Cardiac septum (tissue), 1 donor: ENCODE data around the gene ING4. TPM values are rescaled to one million over a fixed set of nuclear protein-coding genes. Genes with fewer than 3 reads are reported as not detected.

ENCODE experiments used
- DNase-seq: peaks from one replicate; pipeline ENCODE4 v3.0.0-alpha.2; 2020; ENCODE audit warnings: low spot score
- intact Hi-C: fragments of 100-400 bp; cut with DNase I; formaldehyde crosslinking; loops from one replicate; pipeline ENCODE4 v1.14.0; 2022
- total RNA-seq: library from RNA; stranded (reverse); fragmentation: NEBNext Ultra II Directional; extraction: Animal tissue kit (Norgen Biotek cat#: 25700); gene quantifications from one replicate; pipeline ENCODE4 v1.2.1, GENCODE V29; 2021
- donor health status: DM: no; HTN: no; CAD: no.

The ING4 gene
- total RNA-seq, 1 donor from 2014 or later: 20.6 TPM

GRCh38 chr12:6613015-6613775 is 49.7 kb downstream of the ING4 start:
- intact Hi-C loops: loop anchor here (5.0 kb wide), 1 partner anchor 214 kb away; the partner anchor contains the start of gene P3H3
- DNase-seq: no peak

- intact Hi-C loops: loop anchor here (5.0 kb wide), 1 partner anchor 215 kb away; the partner anchor contains the start of gene P3H3
- DNase-seq: no peak
Observed at GRCh38 chr12:6612652-6613014, 50.3 kb downstream of the ING4 start.

GRCh38 chr12:6612247-6612646 is 50.7 kb downstream of the ING4 start:
- no peak for DNase-seq
- intact Hi-C loops: loop anchor here (5.0 kb wide), 1 partner anchor 215 kb away; the partner anchor contains the start of gene P3H3

DNA sequence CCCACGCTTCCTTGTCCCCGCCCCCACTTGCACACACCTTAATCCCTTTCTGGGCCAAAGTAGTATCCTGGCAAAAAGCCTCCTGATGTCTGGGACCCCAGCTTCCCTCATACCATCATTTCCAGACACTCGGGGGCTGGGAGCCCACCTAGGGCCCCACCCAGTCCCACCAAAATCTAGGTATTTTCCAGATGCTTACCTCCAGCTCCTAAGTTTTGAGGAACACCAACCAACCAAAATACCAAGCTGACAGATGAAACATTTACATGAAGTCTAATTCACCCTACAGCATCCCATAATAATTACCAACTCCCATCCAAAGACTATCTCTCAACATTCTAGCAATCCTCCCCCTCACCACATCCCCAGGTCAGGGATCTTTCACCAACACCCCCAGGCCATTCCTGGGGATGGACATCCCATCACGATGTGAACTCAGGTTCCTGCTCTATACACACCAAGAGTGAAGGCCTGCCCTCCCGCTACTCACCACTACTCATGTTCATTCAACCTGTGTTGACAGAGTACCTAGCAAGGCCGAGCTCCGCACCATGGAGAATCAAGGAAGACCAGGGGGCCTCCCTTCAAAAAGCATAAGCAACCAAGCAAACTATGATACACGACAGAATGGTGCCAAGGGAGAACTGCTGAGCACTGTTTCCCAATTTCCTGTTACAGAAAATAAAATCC is 54.2 kb downstream of the ING4 start:
- intact Hi-C loops: loop anchor here (5.0 kb wide), 1 partner anchor 36 kb away; no protein-coding TSS in a partner anchor

GRCh38 chr12:6607751-6608591 is 54.9 kb downstream of the ING4 start:
- no peak for DNase-seq
- intact Hi-C loops: loop anchor here (5.0 kb wide), 1 partner anchor 36 kb away; no protein-coding TSS in a partner anchor

More for the DNA sequence above, 54.2 kb downstream of the ING4 start:
- no peak for DNase-seq

GRCh38 chr12:6606331-6607131 is 56.4 kb downstream of the ING4 start:
- intact Hi-C loops: loop anchor here (5.0 kb wide), 1 partner anchor 34 kb away; no protein-coding TSS in a partner anchor

DNA sequence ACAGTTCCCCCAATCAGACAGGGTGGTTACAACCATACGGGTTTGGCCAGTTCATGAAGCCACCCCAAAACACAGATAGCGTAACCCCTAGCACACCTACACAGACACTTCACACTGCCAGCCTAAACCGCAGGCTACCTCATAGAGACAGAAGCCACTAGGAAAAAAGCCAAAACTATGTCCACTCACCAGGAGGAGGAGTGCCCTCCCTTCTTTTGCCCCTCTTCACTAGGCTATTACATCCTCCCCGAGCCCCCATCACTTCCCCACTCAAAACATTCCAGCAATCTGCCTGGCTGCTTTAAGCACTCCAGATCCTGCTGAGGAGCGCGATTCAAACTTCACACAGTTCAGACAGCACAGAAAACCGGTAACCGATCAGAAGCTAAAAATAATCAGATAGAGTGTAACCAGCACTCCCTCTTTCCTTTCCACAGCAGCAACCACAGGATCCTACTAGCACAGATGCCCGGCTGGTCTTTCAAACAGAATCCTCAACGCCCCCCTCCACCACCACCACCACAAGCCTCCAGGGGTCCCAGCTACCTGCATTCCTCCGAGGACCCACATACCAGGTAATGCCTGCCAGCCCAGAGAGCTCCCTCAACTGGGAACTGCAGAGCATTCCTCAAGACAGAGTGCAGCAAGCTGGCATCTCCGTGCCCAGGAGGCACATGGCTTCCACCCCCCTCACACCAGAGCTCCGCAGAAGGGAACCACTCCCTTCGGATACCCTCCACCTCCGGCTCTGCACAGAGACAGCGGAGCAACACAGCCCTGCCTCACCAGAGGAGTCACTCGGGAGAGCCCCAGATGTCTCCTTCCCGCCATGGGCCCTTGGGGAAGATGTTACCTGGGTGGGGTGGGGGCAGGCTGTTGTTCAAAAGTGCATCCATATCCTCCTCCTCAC is 57.2 kb downstream of the ING4 start:
- intact Hi-C loops: loop anchor here (5.0 kb wide), 1 partner anchor 33 kb away; no protein-coding TSS in a partner anchor
- DNase-seq: no peak

More at GRCh38 chr12:6606331-6607131, 56.4 kb downstream of the ING4 start:
- DNase-seq: peak; percentile 84

DNA sequence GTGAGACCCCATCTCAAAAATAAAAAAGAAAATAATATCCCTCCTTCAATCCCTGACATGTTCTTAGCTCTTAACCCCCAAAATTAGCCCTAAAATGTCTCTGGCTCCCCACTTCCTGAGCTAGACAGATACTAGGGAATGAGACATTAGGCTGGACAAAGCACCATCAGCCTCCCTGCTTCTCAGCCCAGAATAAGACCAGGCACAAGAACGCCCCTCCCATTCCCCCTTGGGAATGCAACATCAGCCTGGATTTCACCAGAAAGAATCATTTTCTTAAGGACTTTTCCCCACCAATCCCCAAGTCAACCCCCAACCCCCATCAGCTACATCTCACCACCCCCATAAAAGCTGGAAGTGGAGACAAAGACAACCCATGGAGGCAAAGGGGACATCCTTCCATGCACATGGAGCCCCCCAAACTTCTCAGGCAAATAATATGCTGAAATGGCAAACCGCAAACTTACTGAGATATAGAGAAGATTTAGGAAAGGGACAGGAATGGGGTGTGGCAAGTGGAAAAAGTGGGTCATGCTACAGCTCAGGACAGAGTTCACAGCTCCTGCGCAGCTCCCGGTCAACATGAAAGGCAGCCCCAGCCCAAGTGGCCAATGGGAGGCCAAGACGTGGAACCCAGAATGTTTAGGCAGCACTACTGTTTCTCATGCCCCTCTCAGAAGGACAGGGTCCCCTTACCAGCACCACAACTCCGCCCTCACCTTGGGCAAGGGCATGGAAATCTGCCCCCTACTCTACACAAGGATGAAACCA is 58.5 kb downstream of the ING4 start:
- DNase-seq: no peak
- intact Hi-C loops: loop anchor here (5.0 kb wide), 1 partner anchor 32 kb away; no protein-coding TSS in a partner anchor

GRCh38 chr12:6603095-6603567 is 59.8 kb downstream of the ING4 start:
- DNase-seq: no peak
- intact Hi-C loops: no loop called here

GRCh38 chr12:6602526-6602925 is 60.4 kb downstream of the ING4 start:
- no peak for DNase-seq
- intact Hi-C loops: no loop called here

Other genes with a start within 250 kb of the ING4 start
- gene CD27, start 218.2 kb downstream of the ING4 start, total RNA-seq: not detected
- gene TAPBPL, start 211.1 kb downstream of the ING4 start, total RNA-seq: 17.2 TPM
- gene VAMP1, start 192.4 kb downstream of the ING4 start, total RNA-seq: 4.1 TPM
- gene MRPL51, start 169.9 kb downstream of the ING4 start, total RNA-seq: 174 TPM
- 12.0 TPM for gene NCAPD2, start 169.0 kb downstream of the ING4 start, total RNA-seq
- gene GAPDH, start 128.6 kb downstream of the ING4 start, total RNA-seq: 4,827 TPM
- gene IFFO1, start 107.1 kb downstream of the ING4 start, total RNA-seq: 24.8 TPM
- gene NOP2, start 94.8 kb downstream of the ING4 start, total RNA-seq: 18.5 TPM
- gene CHD4, start 55.7 kb downstream of the ING4 start, total RNA-seq: 186 TPM
- 2.6 TPM for gene LPAR5, start 27.2 kb downstream of the ING4 start, total RNA-seq
- gene ACRBP, start 15.7 kb downstream of the ING4 start, total RNA-seq: 1.6 TPM
- gene ZNF384, start 26.3 kb upstream of the ING4 start, total RNA-seq: 32.7 TPM
- 0.40 TPM for gene PIANP, start 37.7 kb upstream of the ING4 start, total RNA-seq
- gene COPS7A, start 60.9 kb upstream of the ING4 start, total RNA-seq: 64.7 TPM
- gene MLF2, start 90.0 kb upstream of the ING4 start, total RNA-seq: 135 TPM
- 234 TPM for gene PTMS, start 103.2 kb upstream of the ING4 start, total RNA-seq
- gene LAG3, start 109.4 kb upstream of the ING4 start, total RNA-seq: 0.57 TPM
- 3.8 TPM for gene CD4, start 126.4 kb upstream of the ING4 start, total RNA-seq
- 5.7 TPM for gene GPR162, start 158.7 kb upstream of the ING4 start, total RNA-seq
- 25.7 TPM for gene P3H3, start 165.3 kb upstream of the ING4 start, total RNA-seq
- gene GNB3, start 177.8 kb upstream of the ING4 start, total RNA-seq: 9.7 TPM
- gene CDCA3, start 188.2 kb upstream of the ING4 start, total RNA-seq: 0.65 TPM
- gene USP5, start 189.0 kb upstream of the ING4 start, total RNA-seq: 83.5 TPM
- 657 TPM for gene TPI1, start 204.4 kb upstream of the ING4 start, total RNA-seq
- 4.5 TPM for gene SPSB2, start 210.2 kb upstream of the ING4 start, total RNA-seq
- gene LRRC23, start 241.7 kb upstream of the ING4 start, total RNA-seq: 13.3 TPM